Activated B cell treated with CpG ODN at 0.5 μM for 24 hours (primary cell): ENCODE data around the gene ZNF304. TPM values are rescaled to one million over a fixed set of nuclear protein-coding genes. Genes with fewer than 3 reads are reported as not detected.

Experiments
- ATAC-seq: fragments of 200-7000 bp; cut with Tn5 transposase; one replicate; pipeline ENCODE4 v1.10.0; 2021; ENCODE audit warnings: low read depth, mild to moderate bottlenecking, moderate library complexity
- CTCF ChIA-PET: fragments of 350-600 bp; sonication (Branson Sonifier 250); formaldehyde crosslinking; loops from one replicate; lab custom pipeline; 2021; ENCODE audit warnings: antibody characterized with exemption; lab: Charles Lee
- POLR2A ChIA-PET: fragments of 350-600 bp; sonication (Branson Sonifier 250); formaldehyde crosslinking; loops from one replicate; lab custom pipeline; 2021; ENCODE audit warnings: antibody characterized with exemption; lab: Charles Lee
- DNase-seq: peaks from one replicate; pipeline ENCODE4 v3.0.0; 2022
- H3K27ac Mint-ChIP-seq: one replicate; pipeline ENCODE4 v1.8.0; 2020; ENCODE audit warnings: mixed read lengths
- H3K27me3 Mint-ChIP-seq: one replicate; pipeline ENCODE4 v1.8.0; 2021; ENCODE audit warnings: mixed read lengths
- H3K36me3 Mint-ChIP-seq: one replicate; pipeline ENCODE4 v1.8.0; 2021; ENCODE audit warnings: low read depth, mixed read lengths
- H3K4me1 Mint-ChIP-seq: one replicate; pipeline ENCODE4 v1.8.0; 2021; ENCODE audit warnings: mixed read lengths
- H3K4me3 Mint-ChIP-seq: one replicate; pipeline ENCODE4 v1.8.0; 2020; ENCODE audit warnings: mild to moderate bottlenecking, mixed read lengths
- H3K9me3 Mint-ChIP-seq: one replicate; pipeline ENCODE4 v1.8.0; 2020; ENCODE audit warnings: mixed read lengths
- CTCF ChIP-seq: fragments of 200-600 bp; IDR thresholded peaks from one replicate; pipeline ENCODE4 v1.8.0; 2022; ENCODE audit warnings: antibody characterized with exemption, mild to moderate bottlenecking
- intact Hi-C: fragments of 100-400 bp; cut with micrococcal nuclease; formaldehyde crosslinking; loops from one replicate; pipeline ENCODE4 v1.15.1; 2024
- total RNA-seq: library from RNA; stranded (reverse); gene quantifications from 2 replicates; pipeline ENCODE4 v1.2.3, GENCODE V29; 2022

The ZNF304 gene
- total RNA-seq, 1 donor from 2014 or later: 12.4 TPM

GRCh38 chr19:57406516-57407123, 55.5 kb downstream of the ZNF304 start:
- Mint-ChIP-seq H3K36me3 (peaks cover 5% of the 10 kb centered on the region), H3K27me3 (no peaks in the 10 kb centered on the region), H3K4me3 (no peak overlapping the region), H3K9me3 (no peaks in the 10 kb centered on the region), H3K4me1 (peaks cover 18% of the 10 kb centered on the region), H3K27ac (no peak overlapping the region)
- TF ChIP-seq CTCF: peak; percentile 25
- intact Hi-C loops: loop anchor here (1.0 to 5.0 kb wide), 6 partner anchors 304 to 1111 kb away; partner anchors contain the start of genes ZBTB45 and ZNF329
- ChIA-PET POLR2A (no interaction called here), CTCF (interaction anchor here (0.7 to 1.2 kb wide), 3 partner anchors 17 to 750 kb away, joined by 3 read pairs; partner anchors contain the start of gene ZNF548)
- DNase-seq (peak; percentile 52), ATAC-seq (peak; percentile 53)

Other genes with a start within 250 kb of the ZNF304 start
- gene USP29, start 231.3 kb upstream of the ZNF304 start, total RNA-seq: not detected in 2 replicates
- gene ZIM3, start 206.1 kb upstream of the ZNF304 start, total RNA-seq: not detected in 2 replicates
- not detected in 2 replicates for gene DUXA, start 183.8 kb upstream of the ZNF304 start, total RNA-seq
- 56.2 and 58.7 TPM in 2 replicates for gene ZNF264, start 159.8 kb upstream of the ZNF304 start, total RNA-seq
- gene AURKC, start 120.2 kb upstream of the ZNF304 start, total RNA-seq: 1.4 and 1.7 TPM in 2 replicates
- 20.3 and 25.9 TPM in 2 replicates for gene ZNF805, start 110.6 kb upstream of the ZNF304 start, total RNA-seq
- 132 and 161 TPM in 2 replicates for gene ZNF460, start 70.8 kb upstream of the ZNF304 start, total RNA-seq
- 14.0 and 16.1 TPM in 2 replicates for gene ZNF543, start 30.8 kb upstream of the ZNF304 start, total RNA-seq
- 9.7 and 10.2 TPM in 2 replicates for gene TRAPPC2B, start 12.3 kb downstream of the ZNF304 start, total RNA-seq
- 6.0 and 6.3 TPM in 2 replicates for gene ZNF547, start 12.3 kb downstream of the ZNF304 start, total RNA-seq
- gene ZNF548, start 38.6 kb downstream of the ZNF304 start, total RNA-seq: 38.7 and 39.7 TPM in 2 replicates
- gene ZNF17, start 59.9 kb downstream of the ZNF304 start, total RNA-seq: 16.1 and 18.6 TPM in 2 replicates
- 16.4 and 18.2 TPM in 2 replicates for gene ZNF749, start 84.1 kb downstream of the ZNF304 start, total RNA-seq
- gene VN1R1, start 105.9 kb downstream of the ZNF304 start, total RNA-seq: 0.78 and 1.1 TPM in 2 replicates
- 13.8 and 17.9 TPM in 2 replicates for gene ZNF772, start 126.3 kb downstream of the ZNF304 start, total RNA-seq
- gene ZNF419, start 136.5 kb downstream of the ZNF304 start, total RNA-seq: 17.2 TPM in 2 replicates
- 20.2 and 21.3 TPM in 2 replicates for gene ZNF773, start 148.7 kb downstream of the ZNF304 start, total RNA-seq
- gene ZNF549, start 176.1 kb downstream of the ZNF304 start, total RNA-seq: 14.0 and 16.9 TPM in 2 replicates
- 16.8 and 18.7 TPM in 2 replicates for gene ZNF550, start 208.6 kb downstream of the ZNF304 start, total RNA-seq
- 12.6 and 13.8 TPM in 2 replicates for gene ZNF416, start 227.6 kb downstream of the ZNF304 start, total RNA-seq
- gene ZIK1, start 232.9 kb downstream of the ZNF304 start, total RNA-seq: 16.2 and 18.1 TPM in 2 replicates
- gene ZNF530, start 248.6 kb downstream of the ZNF304 start, total RNA-seq: 7.0 and 7.9 TPM in 2 replicates